Gastrocnemius medialis (tissue), 4 donors: Measurements from ENCODE around the gene COL4A6.

Source experiments
- CTCF ChIP-seq, 5 experiments: fragments of 450-650 bp in 3 of 5; fragments of 200-600 bp in 2 of 5; sonication (generic) in 2 of 5; IDR thresholded peaks in 4 of 5; conservative IDR thresholded peaks in 1 of 5; 1 replicate in 4 of 5; 2 replicates in 1 of 5; pipeline ENCODE4 v1.5.1; 2016 to 2019; ENCODE audit warnings: antibody characterized with exemption in 5 of 5, mild to moderate bottlenecking in 3 of 5, moderate library complexity in 3 of 5
- POLR2A ChIP-seq, 2 donors: fragments of 450-650 bp; IDR thresholded peaks; one replicate each; pipeline ENCODE4 v1.6.1; 2017; ENCODE audit warnings: antibody characterized with exemption in 2 of 2, mild to moderate bottlenecking in 2 of 2, moderate library complexity in 2 of 2

- no peak for TF ChIP-seq CTCF (IDR thresholded peaks at IDR 0.05 in 4 of 5, conservative IDR thresholded peaks at IDR 0.05 in 1 of 5)
- no peak for TF ChIP-seq POLR2A (IDR thresholded peaks at IDR 0.05)
Observed at GRCh38 chrX:108415891-108416290, 22.3 kb downstream of the COL4A6 start.
